Aorta (tissue), 5 donors: Measurements from ENCODE around the gene UGT1A1. TPM values are rescaled to one million over a fixed set of nuclear protein-coding genes. Genes with fewer than 3 reads are reported as not detected.
"Not testable (repeated sequence)": the region's sequence is repeated elsewhere in the genome, so short reads cannot be mapped to it uniquely, and the experiment has no call there.

ENCODE experiments used
- ATAC-seq: fragments of 200-7000 bp; cut with Tn5 transposase; one replicate; pipeline ENCODE4 v1.9.1; 2022; ENCODE audit warnings: moderate library complexity; ENCODE audit not compliant: low FRiP score
- DNase-seq, 2 donors: peaks; one replicate each; pipeline ENCODE4 v3.0.0-alpha.2; 2020
- H3K27ac ChIP-seq, 2 donors: one replicate each; pipeline ENCODE4 v1.5.1; 2013; ENCODE audit warnings: low read length in 2 of 2, mild to moderate bottlenecking in 2 of 2, moderate library complexity in 2 of 2, control low read depth in 1 of 2, inconsistent platforms in 1 of 2, low read depth in 1 of 2
- H3K27me3 ChIP-seq, 2 donors: one replicate each; pipeline ENCODE4 v1.6.1; 2013; ENCODE audit warnings: control low read depth in 1 of 2, low read length in 1 of 2, mild to moderate bottlenecking in 1 of 2, moderate library complexity in 1 of 2; ENCODE audit not compliant: insufficient read depth in 2 of 2, control insufficient read depth in 1 of 2
- H3K36me3 ChIP-seq, 2 donors: one replicate each; pipeline ENCODE4 v1.6.1; 2013; ENCODE audit warnings: control low read depth in 1 of 2, low read length in 1 of 2, mild to moderate bottlenecking in 1 of 2; ENCODE audit not compliant: insufficient read depth in 2 of 2, control insufficient read depth in 1 of 2
- H3K4me1 ChIP-seq, 2 donors: one replicate each; pipeline ENCODE4 v1.6.1; 2013; ENCODE audit warnings: low read length in 2 of 2, control low read depth in 1 of 2, mild to moderate bottlenecking in 1 of 2, moderate library complexity in 1 of 2; ENCODE audit not compliant: insufficient read depth in 2 of 2, control insufficient read depth in 1 of 2
- H3K4me3 ChIP-seq, 2 donors: one replicate each; pipeline ENCODE4 v1.5.1; 2013; ENCODE audit warnings: low read length in 2 of 2, control low read depth in 1 of 2, mild to moderate bottlenecking in 1 of 2
- H3K9me3 ChIP-seq: one replicate; pipeline ENCODE4 v1.6.1; 2013; ENCODE audit warnings: mild to moderate bottlenecking, low read length; ENCODE audit not compliant: control insufficient read depth
- WGBS, 2 donors: extraction: QIAGEN DNeasy Blood & Tissue Kit; methylation state at CpG; one replicate each; pipeline ENCODE4 v1.1.7; 2013; 5-methylcytosine and 5-hydroxymethylcytosine counted together
- intact Hi-C, 2 donors: fragments of 100-400 bp; cut with DNase I; formaldehyde crosslinking; loops; one replicate each; pipeline versions ENCODE4 v1.14.2 to v1.15.0; 2022
- polyA plus RNA-seq, 2 donors: library from polyadenylated mRNA; stranded (reverse); fragments of 200-250 nt; gene quantifications; one replicate each; pipeline ENCODE4 v1.2.3, GENCODE V29; 2013
- total RNA-seq, 2 donors: library from RNA; stranded (reverse); fragmentation: NEBNext Ultra II Directional; extraction: Animal tissue kit (Norgen Biotek cat#: 25700); gene quantifications; one replicate each; pipeline ENCODE4 v1.2.1, GENCODE V29; 2021
- donor health status: healthy with polysubstance abuse.
- donor health status: Bipolar disorder and iron deficiency.
- donor health status: DM: no; HTN: no; CAD: no.
- donor health status: DM: no; HTN: no; CAD: no.
- donor health status: DM: yes; HTN: yes; CAD: no.

Gene UGT1A1
- total and polyA plus RNA-seq, 4 donors = 0.25 TPM; not detected in 3

DNA sequence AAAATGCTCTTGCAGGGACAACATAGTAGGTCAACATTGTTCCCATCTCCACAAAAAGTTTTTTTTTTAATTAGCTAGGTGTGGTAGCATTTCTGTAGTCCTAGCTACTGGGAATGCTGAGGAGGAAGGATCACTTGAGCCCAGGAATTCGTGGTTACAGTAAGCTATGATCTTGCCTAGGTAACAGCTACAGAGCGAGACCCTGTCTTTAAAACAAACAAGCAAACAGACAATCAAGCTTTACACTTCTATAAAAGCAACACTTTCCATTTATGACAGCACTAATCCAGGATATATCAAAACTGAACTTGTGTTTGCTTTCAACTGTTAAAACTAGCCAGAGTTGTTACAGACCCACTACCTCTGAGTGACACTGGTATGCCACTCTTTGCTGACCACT lies 19.2 kb upstream of the UGT1A1 start:
- no peak overlapping the region for H3K4me3 ChIP-seq
- H3K4me1 ChIP-seq = no peaks in the 10 kb centered on the region
- no peak overlapping the region for H3K27ac ChIP-seq
- intact Hi-C loops = no loop called here
- no peaks in the 10 kb centered on the region for H3K27me3 ChIP-seq
- ATAC-seq (no peak), DNase-seq (no peak)
- no peaks in the 10 kb centered on the region for H3K36me3 ChIP-seq
- H3K9me3 ChIP-seq = no peaks in the 10 kb centered on the region
- WGBS, 2 donors = 53 to 70% methylated on average over 2 of the region's 2 CpGs

DNA sequence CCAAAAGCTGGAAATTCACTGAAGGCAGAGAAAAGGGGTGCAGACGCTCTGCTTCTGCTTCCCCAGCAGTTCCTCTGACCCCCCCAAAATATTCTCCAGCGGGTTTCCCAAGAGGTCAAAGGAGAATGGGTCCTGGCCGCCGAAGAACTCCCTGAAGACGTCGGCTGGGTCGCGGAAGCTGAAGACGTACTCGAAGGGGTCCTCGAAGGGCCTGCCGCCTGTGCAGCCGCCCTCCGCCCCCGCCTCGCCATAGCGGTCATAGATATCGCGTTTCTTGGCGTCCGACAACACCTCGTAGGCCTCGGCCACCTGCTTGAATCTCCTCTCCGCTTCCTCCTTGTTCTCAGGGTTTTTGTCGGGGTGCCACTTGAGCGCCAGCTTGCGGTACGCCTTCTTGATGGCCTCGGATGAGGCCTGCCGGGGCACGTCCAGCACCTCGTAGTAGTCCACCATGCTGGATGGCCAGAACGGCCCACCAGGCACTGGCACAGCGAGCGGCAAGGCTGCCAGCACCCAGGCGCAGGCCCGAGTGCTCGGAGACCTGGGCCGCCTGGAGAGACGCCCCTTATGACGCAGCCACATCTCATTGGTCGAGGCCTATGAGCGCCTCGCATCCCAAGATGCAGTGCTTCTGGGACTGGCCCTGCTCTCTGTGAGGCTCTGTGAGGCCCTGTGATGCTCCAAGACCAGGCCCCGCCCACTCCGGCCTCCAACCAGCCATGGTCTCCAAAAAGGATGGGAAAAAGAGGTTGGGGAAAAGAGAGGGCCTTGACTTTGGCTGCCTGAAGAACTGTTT lies 16.4 kb upstream of the UGT1A1 start:
- WGBS, 2 donors = 94 to 95% methylated on average over 44 to 46 of the region's 46 CpGs
- no peaks in the 10 kb centered on the region for H3K4me1 ChIP-seq
- DNase-seq (no peak), ATAC-seq (no peak)
- no peak overlapping the region for H3K27ac ChIP-seq
- no peak overlapping the region for H3K4me3 ChIP-seq
- intact Hi-C loops = no loop called here
- no peaks in the 10 kb centered on the region for H3K36me3 ChIP-seq
- H3K9me3 ChIP-seq = no peaks in the 10 kb centered on the region
- no peaks in the 10 kb centered on the region for H3K27me3 ChIP-seq

DNA sequence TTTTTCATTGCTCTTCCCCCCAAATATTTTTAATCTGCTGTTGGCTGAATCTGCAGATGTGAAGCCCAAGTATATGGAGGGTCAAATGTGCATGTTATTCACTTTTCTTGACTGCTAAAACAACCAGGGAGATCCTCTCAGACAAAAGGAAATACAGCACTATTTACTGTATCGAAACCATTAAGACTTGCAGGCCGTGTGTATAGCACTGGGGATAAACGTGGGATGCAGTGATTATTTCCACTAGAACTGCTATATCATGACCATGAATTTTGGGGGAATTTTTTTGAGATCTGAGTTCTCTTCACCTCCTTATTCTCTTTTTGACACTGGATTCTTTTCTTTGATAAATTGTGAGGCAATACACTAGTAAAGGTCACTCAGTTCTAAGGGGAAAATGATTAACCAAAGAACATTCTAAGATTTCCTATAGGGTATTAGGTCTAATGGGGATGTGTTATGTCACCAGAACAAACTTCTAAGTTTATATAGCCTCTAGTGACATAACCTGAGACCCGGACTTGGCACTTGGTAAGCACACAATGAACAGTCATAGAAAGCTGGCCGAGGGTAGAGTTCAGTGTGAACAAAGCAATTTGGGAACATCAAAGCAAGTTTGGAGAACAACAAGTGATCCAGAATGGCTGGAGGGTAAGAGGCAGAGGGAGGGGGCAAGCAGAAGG lies 14.9 kb upstream of the UGT1A1 start:
- no peaks in the 10 kb centered on the region for H3K9me3 ChIP-seq
- no peak overlapping the region for H3K4me3 ChIP-seq
- no peaks in the 10 kb centered on the region for H3K4me1 ChIP-seq
- ATAC-seq = no peak
- WGBS, 2 donors = 81 to 84% methylated on average over 5 of the region's 5 CpGs
- intact Hi-C loops = no loop called here
- no peak for DNase-seq
- H3K36me3 ChIP-seq = no peaks in the 10 kb centered on the region
- H3K27ac ChIP-seq = no peak overlapping the region
- H3K27me3 ChIP-seq = no peaks in the 10 kb centered on the region

DNA sequence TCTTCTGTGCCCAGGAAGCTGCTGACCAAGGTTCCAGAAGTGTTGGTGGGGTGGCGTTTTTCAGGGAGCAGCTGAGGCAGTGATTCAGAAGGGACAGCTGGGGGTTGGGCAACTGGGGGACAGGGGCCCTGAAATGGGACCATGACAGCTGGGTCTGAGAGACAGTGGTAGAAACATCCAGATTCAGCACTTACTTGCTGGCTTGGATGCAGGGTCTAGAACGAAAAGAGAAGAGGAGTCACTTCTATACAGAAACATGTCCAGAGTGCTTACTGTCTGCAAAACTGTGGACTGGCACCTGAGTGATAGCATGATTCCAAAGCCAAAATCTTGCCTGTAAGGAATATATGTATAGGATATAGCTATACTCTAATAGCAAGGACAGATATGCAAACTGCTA lies 14.2 kb upstream of the UGT1A1 start:
- intact Hi-C loops, H3K27me3 ChIP-seq, DNase-seq, H3K27ac ChIP-seq, H3K4me3 ChIP-seq, ATAC-seq, H3K4me1 ChIP-seq, H3K9me3 ChIP-seq, H3K36me3 ChIP-seq: not testable (repeated sequence)
- WGBS, 2 donors = 49 to 68% methylated on average over 2 of the region's 2 CpGs

DNA sequence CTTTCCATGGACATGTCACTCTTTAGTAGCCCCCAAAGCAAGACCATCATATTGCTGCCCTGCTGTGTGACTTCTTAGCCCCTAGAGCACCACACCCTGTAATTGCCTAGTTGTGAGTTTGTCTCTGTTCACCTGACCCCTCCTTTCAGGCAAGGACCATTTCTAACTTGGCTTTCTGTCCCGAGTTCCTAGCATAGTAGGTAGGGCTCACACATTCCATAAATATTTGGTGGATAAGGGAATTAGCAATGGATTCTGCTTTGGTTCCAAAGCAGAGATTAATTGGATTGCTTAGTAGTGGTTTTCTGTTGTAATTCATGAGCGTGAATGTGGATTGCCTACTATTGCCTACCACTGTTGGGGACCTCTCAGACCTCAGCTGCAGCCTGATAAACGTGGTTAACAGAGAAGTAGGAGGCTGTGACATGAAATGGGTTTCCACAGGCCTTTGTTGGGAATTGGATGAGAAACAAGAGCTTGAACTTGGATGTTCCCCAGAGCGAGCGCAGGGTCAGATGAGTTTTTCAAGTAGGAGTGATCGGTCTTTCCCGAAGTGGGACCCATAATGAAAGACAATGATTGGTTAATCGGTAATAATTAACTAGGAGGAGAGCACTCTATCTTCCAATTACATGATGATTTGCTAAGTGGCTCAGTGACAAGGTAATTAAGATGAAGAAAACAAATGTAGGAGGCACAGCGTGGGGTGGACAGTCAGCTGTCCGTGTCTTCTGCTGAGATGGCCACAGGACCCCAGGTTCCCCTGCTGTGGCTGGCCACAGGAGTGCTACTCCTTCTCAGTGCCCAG lies 13.4 kb upstream of the UGT1A1 start:
- WGBS, 2 donors = 67 to 73% methylated on average over 10 of the region's 10 CpGs
- intact Hi-C loops = no loop called here
- DNase-seq (no peak), ATAC-seq (no peak)
- Histone ChIP-seq H3K36me3 (no peaks in the 10 kb centered on the region), H3K27ac (no peak overlapping the region), H3K4me3 (no peak overlapping the region), H3K9me3 (no peaks in the 10 kb centered on the region), H3K27me3 (no peaks in the 10 kb centered on the region), H3K4me1 (no peaks in the 10 kb centered on the region)

DNA sequence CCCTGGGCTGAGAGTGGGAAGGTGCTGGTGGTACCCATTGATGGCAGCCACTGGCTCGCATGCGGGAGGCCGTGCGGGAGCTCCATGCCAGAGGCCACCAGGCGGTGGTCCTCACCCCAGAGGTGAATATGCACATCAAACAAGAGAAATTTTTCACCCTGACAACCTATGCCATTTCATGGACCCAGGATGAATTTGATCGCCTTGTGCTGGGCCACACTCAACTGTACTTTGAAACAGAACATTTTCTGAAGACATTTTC lies 12.9 kb upstream of the UGT1A1 start:
- WGBS, 2 donors = 94 to 96% methylated on average over 6 of the region's 6 CpGs
- H3K27ac ChIP-seq = no peak overlapping the region
- no peaks in the 10 kb centered on the region for H3K36me3 ChIP-seq
- H3K27me3 ChIP-seq = no peaks in the 10 kb centered on the region
- DNase-seq (no peak), ATAC-seq (no peak)
- intact Hi-C loops = no loop called here
- H3K4me1 ChIP-seq = no peaks in the 10 kb centered on the region
- no peaks in the 10 kb centered on the region for H3K9me3 ChIP-seq
- H3K4me3 ChIP-seq = no peak overlapping the region

DNA sequence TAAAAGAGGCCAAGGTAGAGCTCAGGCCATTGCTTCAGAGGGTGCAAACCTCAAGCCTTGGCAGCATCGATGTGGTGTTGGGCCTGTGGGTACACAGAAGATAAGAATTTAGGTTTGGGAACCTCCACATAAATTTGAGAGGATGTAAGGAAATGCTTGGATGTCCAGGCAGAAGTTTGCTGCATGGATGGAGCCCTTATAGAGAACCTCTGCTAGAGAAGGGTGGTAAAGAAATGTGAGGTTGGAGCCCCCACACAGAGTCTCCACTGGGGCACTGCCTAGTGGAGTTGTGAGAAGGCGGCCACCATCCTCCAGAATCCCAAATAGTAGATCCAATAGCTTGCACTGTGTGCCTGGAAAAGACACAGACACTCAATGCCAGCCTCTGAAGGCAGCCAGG lies 9.4 kb upstream of the UGT1A1 start:
- intact Hi-C loops, ATAC-seq, H3K36me3 ChIP-seq, H3K4me1 ChIP-seq, H3K4me3 ChIP-seq, DNase-seq, H3K27ac ChIP-seq, H3K9me3 ChIP-seq, H3K27me3 ChIP-seq: not testable (repeated sequence)
- 80 to 92% methylated on average over 2 of the region's 2 CpGs for WGBS, 2 donors

DNA sequence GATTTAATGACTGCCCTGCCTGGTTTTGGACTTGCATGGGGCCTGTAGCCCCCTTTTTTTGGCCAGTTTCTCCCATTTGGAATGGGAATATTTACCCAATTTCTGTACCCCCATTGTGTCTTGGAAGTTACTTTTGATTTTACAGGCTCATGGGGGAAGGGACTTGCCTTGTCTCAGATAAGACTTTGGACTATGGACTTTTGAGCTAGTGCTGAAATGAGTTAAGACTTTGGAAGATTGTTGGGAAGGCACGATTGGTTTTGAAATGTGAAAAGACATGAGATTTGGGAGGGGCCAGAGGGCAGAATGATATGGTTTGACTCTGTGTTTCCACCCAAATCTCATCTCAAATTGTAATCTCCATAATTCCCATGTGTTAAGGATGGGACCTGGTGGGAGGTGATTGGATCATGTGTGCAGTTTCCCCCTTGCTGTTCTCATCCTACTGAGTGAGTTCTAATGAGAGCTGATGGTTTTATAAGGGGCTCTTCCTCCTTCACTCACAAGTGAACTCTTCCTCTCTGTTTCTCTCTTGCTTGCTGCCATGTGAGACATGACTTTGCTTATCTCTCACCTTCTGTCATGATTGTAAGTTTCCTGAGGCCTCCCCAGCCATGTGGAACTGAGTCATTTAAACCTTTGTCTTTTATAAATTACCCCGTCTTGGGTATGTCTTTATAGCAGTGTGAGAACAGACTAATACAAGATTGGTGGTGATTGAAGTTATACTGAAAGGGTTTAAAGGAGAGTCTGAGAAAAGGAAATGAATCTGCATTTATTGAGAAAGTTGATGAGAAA lies 8.7 kb upstream of the UGT1A1 start:
- H3K4me1 ChIP-seq, H3K27ac ChIP-seq, H3K4me3 ChIP-seq, ATAC-seq, H3K27me3 ChIP-seq, H3K36me3 ChIP-seq, DNase-seq, intact Hi-C loops, H3K9me3 ChIP-seq: not testable (repeated sequence)
- WGBS, 2 donors = 66 to 71% methylated on average over 2 of the region's 2 CpGs
